ENCODE data around the gene KIAA0825. TPM values are rescaled to one million over a fixed set of nuclear protein-coding genes. Genes with fewer than 3 reads are reported as not detected.

KIAA0825 gene
- total RNA-seq, 1 experiment from 2014 or later, result 1.9 TPM

GRCh38 chr5:94243612-94244011 lies 374.8 kb downstream of the KIAA0825 start:
- no peak overlapping the region for H3K27ac ChIP-seq
- H3K4me3 ChIP-seq, result no peak overlapping the region
- BruUV-seq (replicated peaks), result no TSS peak
- H3K36me3 ChIP-seq (ENCODE audit: low read depth), result no peaks in the 10 kb centered on the region
- no peaks in the 10 kb centered on the region for H3K9me2 ChIP-seq (ENCODE audit: insufficient read depth)
- H3K4me1 ChIP-seq (replicated peaks; ENCODE audit: insufficient read depth), result peaks cover 12% of the 10 kb centered on the region; the same call in 1 of the 2 replicates
- TF ChIP-seq EZH2 (IDR thresholded peaks at IDR 0.05; ENCODE audit: low read depth) (no peak), CTCF (conservative IDR thresholded peaks at IDR 0.05) (no peak)
- no peaks in the 10 kb centered on the region for H3K9me3 ChIP-seq (ENCODE audit: insufficient read depth, low read depth)
- no peak for DNase-seq
- POLR2A ChIA-PET (ENCODE audit: unreplicated experiment), result interaction anchor here (0.7 kb wide), 1 partner anchor 199 kb away, joined by 4 read pairs; no protein-coding TSS in a partner anchor
- intact Hi-C loops (cut with micrococcal nuclease; ENCODE audit: unreplicated experiment), result no loop called here
- no peak overlapping the region for H2AFZ ChIP-seq
- CTCF ChIA-PET, result no interaction called here
- H3K79me2 ChIP-seq (ENCODE audit: low read depth), result no peaks in the 10 kb centered on the region
- H4K20me1 ChIP-seq (ENCODE audit: insufficient read depth), result no peaks in the 10 kb centered on the region
- no peaks in the 10 kb centered on the region for H3F3A ChIP-seq (ENCODE audit: insufficient read depth, low read depth)
- no peaks in the 10 kb centered on the region for H3K27me3 ChIP-seq (ENCODE audit: insufficient read depth, low read depth)
- no peak overlapping the region for H3K4me2 ChIP-seq

- no peaks in the 10 kb centered on the region for H3F3A ChIP-seq (ENCODE audit: insufficient read depth, low read depth)
- peak overlapping the region; percentile 59; the same call in 1 of the 2 replicates for H2AFZ ChIP-seq
- peaks cover 2% of the 10 kb centered on the region; the same call in 1 of the 2 replicates for H3K9me3 ChIP-seq (ENCODE audit: insufficient read depth, low read depth)
- 0 out of 2 replicates have a peak overlapping the region, but pooled peaks have one; percentile 7 for H3K27ac ChIP-seq
- no peaks in the 10 kb centered on the region for H3K36me3 ChIP-seq (ENCODE audit: low read depth)
- no peak overlapping the region for H3K4me3 ChIP-seq
- ChIA-PET CTCF (no interaction called here), POLR2A (ENCODE audit: unreplicated experiment) (no interaction called here)
- peak in 1 of 2 experiments; percentile 53 for DNase-seq
- BruUV-seq (replicated peaks), result no TSS peak
- intact Hi-C loops (cut with micrococcal nuclease; ENCODE audit: unreplicated experiment), result no loop called here
- peaks cover 12% of the 10 kb centered on the region; the same call in 1 of the 2 replicates for H3K4me1 ChIP-seq (replicated peaks; ENCODE audit: insufficient read depth)
- H4K20me1 ChIP-seq (ENCODE audit: insufficient read depth), result no peaks in the 10 kb centered on the region
- H3K27me3 ChIP-seq (ENCODE audit: insufficient read depth, low read depth), result no peaks in the 10 kb centered on the region
- TF ChIP-seq EZH2 (IDR thresholded peaks at IDR 0.05; ENCODE audit: low read depth) (no peak), CTCF (conservative IDR thresholded peaks at IDR 0.05) (no peak)
- no peaks in the 10 kb centered on the region for H3K79me2 ChIP-seq (ENCODE audit: low read depth)
- H3K9me2 ChIP-seq (ENCODE audit: insufficient read depth), result no peaks in the 10 kb centered on the region
- H3K4me2 ChIP-seq, result peak overlapping the region; percentile 4; the same call in 1 of the 2 replicates
Measured at GRCh38 chr5:94240993-94241651, 377.3 kb downstream of the KIAA0825 start.

- Histone ChIP-seq H3K27ac (no peak overlapping the region), H2AFZ (no peak overlapping the region), H3F3A (ENCODE audit: insufficient read depth, low read depth) (no peaks in the 10 kb centered on the region), H3K4me2 (0 out of 2 replicates have a peak overlapping the region, but pooled peaks have one; percentile 4), H3K27me3 (ENCODE audit: insufficient read depth, low read depth) (no peaks in the 10 kb centered on the region), H3K4me1 (replicated peaks; ENCODE audit: insufficient read depth) (peaks cover 12% of the 10 kb centered on the region; the same call in 1 of the 2 replicates), H3K4me3 (no peak overlapping the region), H3K9me2 (ENCODE audit: insufficient read depth) (no peaks in the 10 kb centered on the region), H3K36me3 (ENCODE audit: low read depth) (no peaks in the 10 kb centered on the region), H3K9me3 (ENCODE audit: insufficient read depth, low read depth) (peaks cover 8% of the 10 kb centered on the region; the same call in 1 of the 2 replicates), H4K20me1 (ENCODE audit: insufficient read depth) (no peaks in the 10 kb centered on the region), H3K79me2 (ENCODE audit: low read depth) (no peaks in the 10 kb centered on the region)
- TF ChIP-seq CTCF (conservative IDR thresholded peaks at IDR 0.05) (no peak), EZH2 (IDR thresholded peaks at IDR 0.05; ENCODE audit: low read depth) (no peak)
- intact Hi-C loops (cut with micrococcal nuclease; ENCODE audit: unreplicated experiment), result no loop called here
- BruUV-seq (replicated peaks), result no TSS peak
- CTCF ChIA-PET, result no interaction called here
- POLR2A ChIA-PET (ENCODE audit: unreplicated experiment), result no interaction called here
- no peak for DNase-seq
Measured at GRCh38 chr5:94240596-94240992, 377.8 kb downstream of the KIAA0825 start.
